ENCODE measurements around the gene FBXL16. TPM values are rescaled to one million over a fixed set of nuclear protein-coding genes. Genes with fewer than 3 reads are reported as not detected.

The FBXL16 gene
- polyA plus RNA-seq, 2 of the 4 experiments (the other 2 are of a cell fraction), result 0.53 to 1.2 TPM

- ATAC-seq (no peak), DNase-seq (ENCODE audit: low read depth in 1 of 2, low spot score in 1 of 2) (no peak), FAIRE-seq (no peak)
- TF ChIP-seq CHD2 (IDR thresholded peaks at IDR 0.05; ENCODE audit: low read length, partially characterized antibody) (no peak), POLR2A (IDR thresholded peaks at IDR 0.05; ENCODE audit: low read length) (no peak), RARB (CRISPR knock-in tag; IDR thresholded peaks at IDR 0.05) (no peak), EHF (CRISPR knock-in tag; IDR thresholded peaks at IDR 0.05) (no peak), HDAC2 (IDR thresholded peaks at IDR 0.05) (no peak), CEBPB (IDR thresholded peaks at IDR 0.05) (no peak), HEYL (CRISPR knock-in tag; IDR thresholded peaks at IDR 0.05) (no peak), MAFK (IDR thresholded peaks at IDR 0.05; ENCODE audit: partially characterized antibody) (no peak), SMC3 (IDR thresholded peaks at IDR 0.05) (no peak), FOSB (CRISPR knock-in tag; IDR thresholded peaks at IDR 0.05) (no peak), ZC3H11A (IDR thresholded peaks at IDR 0.05) (no peak), ATOH8 (CRISPR knock-in tag; IDR thresholded peaks at IDR 0.05; ENCODE audit: low read depth) (no peak), RFX5 (IDR thresholded peaks at IDR 0.05) (no peak), SREBF2 (IDR thresholded peaks at IDR 0.05) (no peak), KDM5A (IDR thresholded peaks at IDR 0.05) (no peak), TFCP2L1 (CRISPR knock-in tag; IDR thresholded peaks at IDR 0.05) (no peak), CBX2 (IDR thresholded peaks at IDR 0.05; ENCODE audit: borderline replicate concordance, low read depth) (no peak)
- TF ChIP-seq, protein P1, sequence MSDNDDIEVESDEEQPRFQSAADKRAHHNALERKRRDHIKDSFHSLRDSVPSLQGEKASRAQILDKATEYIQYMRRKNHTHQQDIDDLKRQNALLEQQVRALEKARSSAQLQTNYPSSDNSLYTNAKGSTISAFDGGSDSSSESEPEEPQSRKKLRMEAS (IDR thresholded peaks at IDR 0.05), result no peak
- TF ChIP-seq, protein P2, sequence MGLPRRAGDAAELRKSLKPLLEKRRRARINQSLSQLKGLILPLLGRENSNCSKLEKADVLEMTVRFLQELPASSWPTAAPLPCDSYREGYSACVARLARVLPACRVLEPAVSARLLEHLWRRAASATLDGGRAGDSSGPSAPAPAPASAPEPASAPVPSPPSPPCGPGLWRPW (IDR thresholded peaks at IDR 0.05), result no peak
- ChIA-PET CTCF (interaction anchor here (0.8 to 28.0 kb wide), 7 partner anchors 10 to 320 kb away, joined by 3 to 656 read pairs (median 4); partner anchors contain the start of genes ANTKMT, CCDC78, FBXL16 and HAGHL), POLR2A (interaction anchor here (1.0 to 2.2 kb wide), 2 partner anchors 14 to 20 kb away, joined by 3 to 6 read pairs; partner anchors contain the start of genes ANTKMT and METRN)
- Histone ChIP-seq H3K4me1 (peaks cover 6% of the 10 kb centered on the region; the same call in 2 of the 3 replicates), H3K4me3 (no peak overlapping the region), H3K9me3 (no peaks in the 10 kb centered on the region), H3K27ac (no peak overlapping the region), H3K4me2 (no peak overlapping the region)
- WGBS (ENCODE audit: missing lambda C conversion rate), result 93% methylated on average over 18 of the region's 25 CpGs
Observed at GRCh38 chr16:734981-735881, 29.6 kb upstream of the FBXL16 start.

DNA sequence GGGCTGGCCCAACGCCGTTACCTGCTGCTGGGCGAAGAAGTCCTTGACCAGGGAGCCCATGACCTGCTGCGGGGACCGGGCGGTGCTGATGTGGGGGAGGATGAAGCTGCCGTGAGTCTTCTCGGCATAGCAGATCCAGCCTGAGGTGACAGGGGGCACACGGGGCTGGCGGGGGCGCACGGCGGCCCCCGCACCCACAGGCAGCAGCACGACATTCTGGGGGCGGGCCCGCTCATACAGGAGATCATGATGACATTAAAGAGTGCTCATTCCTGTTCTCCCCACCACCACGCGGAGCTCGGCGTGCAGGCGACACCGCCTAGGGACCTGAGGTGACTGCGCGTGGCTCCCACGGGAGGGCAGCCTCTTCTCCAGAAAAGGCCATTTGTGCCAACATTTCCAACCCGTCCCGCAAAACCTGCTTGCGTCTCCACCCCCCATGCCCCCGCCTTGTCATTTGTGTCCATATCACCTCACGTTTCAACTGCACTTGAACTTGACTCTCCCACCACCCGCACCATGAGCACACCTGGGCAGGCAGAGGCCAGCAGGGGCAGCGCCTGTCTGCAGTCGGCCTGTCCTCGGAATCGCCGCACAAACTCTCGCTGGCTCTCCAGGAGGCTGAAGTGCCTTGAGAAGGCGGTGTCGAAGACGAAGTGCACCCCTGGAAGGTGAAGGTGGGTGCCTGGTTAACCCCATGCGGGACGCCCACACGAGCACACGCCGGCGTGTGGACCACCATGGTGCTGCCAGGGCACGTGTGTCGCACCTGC, 28.8 kb upstream of the FBXL16 start:
- ChIA-PET CTCF (interaction anchor here (0.7 to 28.0 kb wide), 8 partner anchors 11 to 48 kb away, joined by 3 to 656 read pairs (median 6); partner anchors contain the start of genes ANTKMT, CCDC78, FBXL16 and HAGHL), POLR2A (interaction anchor here (2.2 kb wide), 1 partner anchor 13 kb away, joined by 6 read pairs; the partner anchor contains the start of gene ANTKMT)
- Histone ChIP-seq H3K4me2 (no peak overlapping the region), H3K27ac (no peak overlapping the region), H3K4me1 (no peaks in the 10 kb centered on the region; the same call in 2 of the 3 replicates), H3K4me3 (no peak overlapping the region), H3K9me3 (no peaks in the 10 kb centered on the region)
- ATAC-seq (no peak), DNase-seq (ENCODE audit: low read depth in 1 of 2, low spot score in 1 of 2) (no peak), FAIRE-seq (no peak)
- TF ChIP-seq TP53 (CRISPR knock-in tag; IDR thresholded peaks at IDR 0.05), result no peak
- TF ChIP-seq FOXS1 (CRISPR knock-in tag; IDR thresholded peaks at IDR 0.05), result no peak
- no peak for TF ChIP-seq KDM5A (IDR thresholded peaks at IDR 0.05)
- TF ChIP-seq HEYL (CRISPR knock-in tag; IDR thresholded peaks at IDR 0.05), result no peak
- no peak for TF ChIP-seq MAZ (IDR thresholded peaks at IDR 0.05; ENCODE audit: borderline replicate concordance, low read depth, low read length)
- TF ChIP-seq, protein P1 (IDR thresholded peaks at IDR 0.05), result no peak
- TF ChIP-seq ZSCAN20 (CRISPR knock-in tag; IDR thresholded peaks at IDR 0.05), result no peak
- no peak for TF ChIP-seq HOXB5 (CRISPR knock-in tag; IDR thresholded peaks at IDR 0.05)
- no peak for TF ChIP-seq E2F6 (IDR thresholded peaks at IDR 0.05; ENCODE audit: borderline replicate concordance, low read depth)
- no peak for TF ChIP-seq ESRRA (IDR thresholded peaks at IDR 0.05; ENCODE audit: borderline replicate concordance, low read length)
- no peak for TF ChIP-seq MAFK (IDR thresholded peaks at IDR 0.05; ENCODE audit: partially characterized antibody)
- no peak for TF ChIP-seq JUNB (IDR thresholded peaks at IDR 0.05)
- TF ChIP-seq, protein P3, sequence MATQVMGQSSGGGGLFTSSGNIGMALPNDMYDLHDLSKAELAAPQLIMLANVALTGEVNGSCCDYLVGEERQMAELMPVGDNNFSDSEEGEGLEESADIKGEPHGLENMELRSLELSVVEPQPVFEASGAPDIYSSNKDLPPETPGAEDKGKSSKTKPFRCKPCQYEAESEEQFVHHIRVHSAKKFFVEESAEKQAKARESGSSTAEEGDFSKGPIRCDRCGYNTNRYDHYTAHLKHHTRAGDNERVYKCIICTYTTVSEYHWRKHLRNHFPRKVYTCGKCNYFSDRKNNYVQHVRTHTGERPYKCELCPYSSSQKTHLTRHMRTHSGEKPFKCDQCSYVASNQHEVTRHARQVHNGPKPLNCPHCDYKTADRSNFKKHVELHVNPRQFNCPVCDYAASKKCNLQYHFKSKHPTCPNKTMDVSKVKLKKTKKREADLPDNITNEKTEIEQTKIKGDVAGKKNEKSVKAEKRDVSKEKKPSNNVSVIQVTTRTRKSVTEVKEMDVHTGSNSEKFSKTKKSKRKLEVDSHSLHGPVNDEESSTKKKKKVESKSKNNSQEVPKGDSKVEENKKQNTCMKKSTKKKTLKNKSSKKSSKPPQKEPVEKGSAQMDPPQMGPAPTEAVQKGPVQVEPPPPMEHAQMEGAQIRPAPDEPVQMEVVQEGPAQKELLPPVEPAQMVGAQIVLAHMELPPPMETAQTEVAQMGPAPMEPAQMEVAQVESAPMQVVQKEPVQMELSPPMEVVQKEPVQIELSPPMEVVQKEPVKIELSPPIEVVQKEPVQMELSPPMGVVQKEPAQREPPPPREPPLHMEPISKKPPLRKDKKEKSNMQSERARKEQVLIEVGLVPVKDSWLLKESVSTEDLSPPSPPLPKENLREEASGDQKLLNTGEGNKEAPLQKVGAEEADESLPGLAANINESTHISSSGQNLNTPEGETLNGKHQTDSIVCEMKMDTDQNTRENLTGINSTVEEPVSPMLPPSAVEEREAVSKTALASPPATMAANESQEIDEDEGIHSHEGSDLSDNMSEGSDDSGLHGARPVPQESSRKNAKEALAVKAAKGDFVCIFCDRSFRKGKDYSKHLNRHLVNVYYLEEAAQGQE (IDR thresholded peaks at IDR 0.05), result no peak
- 94% methylated on average over 48 of the region's 49 CpGs for WGBS (ENCODE audit: missing lambda C conversion rate)

Data from A549 (cell line).